ENCODE measurements around the gene ATP7B. TPM values are rescaled to one million over a fixed set of nuclear protein-coding genes. Genes with fewer than 3 reads are reported as not detected.

ATP7B gene
- total RNA-seq = under 1 TPM; 0.71 to 0.87 TPM

GRCh38 chr13:52010890-52011631 is at the start of gene ATP7B:
TSS of gene ATP7B (minus strand) at chr13:52011450. CDS start at chr13:52011337, 113 bp downstream.

GRCh38 chr13:52024481-52024880 is 13.2 kb upstream of the ATP7B start, which contains the start of gene UTP14C:
TSS of gene UTP14C (plus strand) at chr13:52024691. CDS start at chr13:52028805, 4,114 bp downstream.

GRCh38 chr13:52011632-52012511 is 622 bp upstream of the ATP7B start, which contains the start of gene ALG11:
TSS of gene ALG11 (plus strand) at chr13:52012398. CDS start at chr13:52012419, 21 bp downstream.

Other genes with a start within 250 kb of the ATP7B start
- 10 to 100 TPM; 10.9 to 11.5 TPM for gene DHRS12, start 207.3 kb downstream of the ATP7B start, total RNA-seq
- gene TMEM272, start 166.3 kb downstream of the ATP7B start, total RNA-seq = 1 to 10 TPM; 3.2 to 4.2 TPM
- not detected for gene CCDC70, start 149.5 kb downstream of the ATP7B start, total RNA-seq
- gene ALG11, start 948 bp upstream of the ATP7B start, total RNA-seq = 10 to 100 TPM; 25.3 to 32.3 TPM
- 10 to 100 TPM; 10.6 to 11.8 TPM for gene UTP14C, start 13.2 kb upstream of the ATP7B start, total RNA-seq
- gene NEK5, start 117.6 kb upstream of the ATP7B start, total RNA-seq = not detected
- gene NEK3, start 148.1 kb upstream of the ATP7B start, total RNA-seq = 1 to 10 TPM; 6.9 to 8.0 TPM

All from activated naive CD4-positive, alpha-beta T cell treated with anti-CD3 and anti-CD28 coated beads, Interleukin-2, amount 10 ng/mL, durations not matched to agents 5 hours and 36 hours (primary cell).